Activated gamma-delta T cell (primary cell): ENCODE data around the gene H3-3A.
"Not testable (repeated sequence)": the region's sequence is repeated elsewhere in the genome, so short reads cannot be mapped to it uniquely, and the experiment has no call there.

Source experiments
- DNase-seq: peaks from one replicate; lab custom pipeline; 2025; lab: John Stamatoyannopoulos, UW

H3-3A gene

DNA sequence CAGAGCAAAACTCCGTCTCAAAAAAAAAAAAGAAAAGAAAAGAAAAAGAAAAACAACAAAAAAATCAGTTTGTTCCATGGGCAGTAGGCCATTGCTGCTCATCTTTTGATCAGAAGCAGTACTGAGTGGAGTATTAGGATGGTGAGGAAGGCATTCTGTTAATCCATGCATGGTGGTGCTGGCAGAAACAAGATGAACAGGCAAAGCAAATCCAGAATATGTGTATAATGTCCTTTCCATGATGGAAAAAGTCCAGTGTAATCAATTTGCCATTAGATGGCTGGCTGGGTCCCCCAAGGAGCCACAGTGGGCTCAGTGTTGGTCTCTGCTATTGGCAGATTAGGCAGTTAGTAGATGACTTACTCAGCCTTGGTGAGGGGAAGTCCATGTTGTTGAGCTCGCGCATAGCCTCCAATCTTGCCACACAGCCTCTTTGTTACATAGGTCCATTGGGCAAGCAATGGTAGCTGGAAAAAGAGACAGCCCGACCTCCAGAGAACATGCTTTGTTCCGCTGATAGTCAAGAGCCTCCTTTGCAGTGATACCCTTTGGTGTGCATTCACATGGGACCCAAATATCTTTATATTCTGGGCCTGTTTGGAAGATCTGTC, 23.3 kb downstream of the H3-3A start:
- no peak for DNase-seq

DNA sequence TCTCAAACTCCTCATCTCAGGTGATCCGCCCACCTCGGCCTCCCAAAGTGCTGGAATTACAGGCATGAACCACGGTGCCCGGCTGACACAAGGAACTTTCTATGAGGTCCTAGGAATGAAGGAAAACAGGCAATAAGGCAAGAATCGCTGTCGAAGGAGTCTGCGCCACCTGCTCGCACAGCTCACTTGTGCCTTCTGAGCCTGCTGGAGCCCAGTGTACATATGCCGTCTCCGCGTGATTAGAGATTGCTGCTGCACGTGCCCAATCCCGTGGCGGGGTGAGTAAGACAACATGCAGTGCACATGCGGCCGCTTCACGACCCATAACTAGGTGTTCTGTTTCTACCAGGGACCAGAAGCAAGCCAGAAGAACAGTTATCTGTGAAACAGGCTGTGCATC, 24.3 kb downstream of the H3-3A start:
- DNase-seq, result no peak

DNA sequence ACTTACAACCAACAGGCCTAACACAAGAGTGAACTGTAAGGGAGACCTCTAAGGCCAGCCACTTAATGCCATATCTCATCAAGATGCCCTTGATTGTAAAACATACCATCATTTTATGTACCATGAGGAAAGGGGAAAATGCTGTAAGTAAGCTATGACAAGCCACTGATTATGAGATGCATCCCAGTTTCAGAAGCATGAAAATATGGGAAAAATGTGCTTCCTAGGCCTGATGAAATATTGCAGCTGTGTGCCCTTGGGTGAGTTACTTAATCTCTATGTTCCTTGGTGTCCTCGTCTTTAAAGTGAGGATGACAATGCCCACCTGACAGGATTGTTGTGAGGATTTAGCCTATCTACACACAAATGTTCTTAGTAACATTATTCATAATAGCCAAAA, 28.9 kb downstream of the H3-3A start:
- DNase-seq, result no peak

DNA sequence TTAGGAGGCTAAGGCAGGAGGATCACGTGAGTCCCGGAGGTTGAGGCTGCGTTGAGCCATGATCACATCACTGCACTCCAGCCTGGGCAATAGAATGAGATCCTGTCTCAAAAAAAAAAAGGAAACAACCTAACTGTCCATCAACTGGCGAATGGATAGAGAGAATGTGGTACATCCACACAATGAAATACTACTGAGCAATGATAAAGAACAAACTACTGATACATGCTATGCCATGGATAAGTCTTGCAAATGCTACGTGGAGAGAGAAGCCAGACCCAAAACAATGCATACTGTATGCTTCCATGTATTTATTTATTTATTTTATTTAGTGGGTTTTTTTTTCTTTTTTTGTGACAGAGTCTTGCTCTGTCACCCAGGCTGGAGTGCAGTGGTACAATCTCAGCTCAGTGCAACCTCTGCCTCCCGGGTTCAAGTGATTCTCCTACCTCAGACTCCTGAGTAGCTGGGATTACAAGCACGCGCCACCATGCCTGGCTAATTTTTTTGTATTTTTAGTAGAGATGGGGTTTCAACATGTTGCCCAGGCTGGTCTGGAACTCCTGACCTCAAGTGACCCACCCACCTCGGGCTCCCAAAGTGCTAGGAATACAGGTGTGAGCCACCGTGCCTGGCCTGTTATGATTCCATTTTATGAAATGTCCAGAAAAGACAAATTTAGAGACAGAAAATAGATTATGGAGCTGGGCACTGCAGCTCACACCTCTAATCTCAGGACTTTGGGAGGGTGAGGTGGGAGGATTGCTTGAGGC, 29.7 kb downstream of the H3-3A start:
- not testable (repeated sequence) for DNase-seq

DNA sequence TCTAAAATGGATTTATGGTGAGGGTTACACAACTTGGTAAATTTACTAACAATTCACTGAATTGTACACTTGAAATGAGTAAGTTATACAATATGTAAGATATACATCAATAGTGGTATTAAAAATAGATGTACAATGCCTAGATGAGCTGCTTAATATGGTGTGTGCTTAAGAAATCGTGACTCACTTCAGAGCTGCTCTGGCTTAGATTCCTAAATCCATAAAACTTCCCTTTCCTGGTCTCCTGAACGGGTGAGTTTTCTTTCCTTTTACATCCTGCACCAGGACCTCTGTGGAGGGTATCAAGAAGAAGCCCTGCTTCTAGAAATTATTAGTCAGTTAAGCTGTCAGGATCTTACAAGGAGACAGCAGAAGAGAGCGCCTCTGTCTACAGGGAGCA, 30.4 kb downstream of the H3-3A start:
- no peak for DNase-seq

DNA sequence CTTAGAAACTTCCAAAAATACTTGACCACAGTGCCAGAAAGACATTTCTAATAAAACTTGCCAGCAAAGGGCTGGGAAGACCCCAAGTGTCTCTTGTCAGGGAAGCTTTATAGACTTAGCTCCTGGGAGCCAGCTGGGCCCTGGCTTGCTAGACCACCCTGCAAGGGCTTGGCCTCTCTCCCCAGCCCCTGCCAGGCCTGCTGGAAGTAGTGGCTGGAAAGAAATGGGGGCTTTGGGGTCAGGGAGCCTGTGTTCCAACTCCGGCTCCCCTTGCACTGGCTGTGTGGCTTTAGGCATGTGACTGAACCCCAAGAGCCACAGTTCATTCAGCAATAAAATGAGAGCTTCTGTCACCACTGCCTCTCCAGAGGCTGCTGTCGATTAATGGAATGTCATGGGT, 31.1 kb downstream of the H3-3A start:
- no peak for DNase-seq

DNA sequence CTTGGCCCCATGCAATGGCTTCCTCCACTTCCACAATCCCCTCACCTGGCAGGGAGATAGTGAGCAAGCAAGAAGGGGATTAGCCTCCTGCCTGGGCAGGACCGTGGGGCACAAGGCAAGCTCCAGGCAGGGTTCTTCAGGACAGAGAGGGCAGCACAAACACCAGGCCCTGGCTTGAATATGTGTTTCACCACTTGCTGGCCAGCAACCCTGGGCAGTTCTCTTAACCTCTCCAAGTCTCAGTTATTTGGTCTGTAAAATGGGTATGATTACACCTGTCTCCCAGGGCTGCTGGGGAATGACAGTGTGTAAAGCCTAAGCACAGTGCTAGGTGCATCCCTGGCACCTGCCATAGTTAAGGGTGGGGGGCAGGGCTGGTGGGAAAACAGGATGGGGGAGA, 31.9 kb downstream of the H3-3A start:
- DNase-seq, result no peak

DNA sequence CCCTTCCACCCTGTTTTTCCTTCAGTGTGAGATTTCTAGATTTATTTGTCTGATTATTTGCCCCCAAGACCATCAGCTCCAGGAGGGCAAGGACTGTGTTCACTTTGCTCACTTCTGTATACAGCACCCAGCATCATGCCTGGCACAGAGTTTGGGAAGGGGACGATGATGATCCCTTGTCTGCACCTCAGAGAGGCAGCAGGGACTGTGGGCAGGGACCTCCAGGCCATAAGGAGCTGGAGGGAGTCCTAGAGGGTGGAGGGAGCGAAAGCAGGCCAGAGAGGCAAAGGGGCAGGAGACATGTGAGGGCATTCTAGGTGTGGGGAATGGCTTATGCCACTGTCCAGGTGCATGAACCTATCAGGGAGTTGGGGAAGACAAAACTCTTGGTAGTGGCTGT, 32.8 kb downstream of the H3-3A start:
- DNase-seq, result no peak

DNA sequence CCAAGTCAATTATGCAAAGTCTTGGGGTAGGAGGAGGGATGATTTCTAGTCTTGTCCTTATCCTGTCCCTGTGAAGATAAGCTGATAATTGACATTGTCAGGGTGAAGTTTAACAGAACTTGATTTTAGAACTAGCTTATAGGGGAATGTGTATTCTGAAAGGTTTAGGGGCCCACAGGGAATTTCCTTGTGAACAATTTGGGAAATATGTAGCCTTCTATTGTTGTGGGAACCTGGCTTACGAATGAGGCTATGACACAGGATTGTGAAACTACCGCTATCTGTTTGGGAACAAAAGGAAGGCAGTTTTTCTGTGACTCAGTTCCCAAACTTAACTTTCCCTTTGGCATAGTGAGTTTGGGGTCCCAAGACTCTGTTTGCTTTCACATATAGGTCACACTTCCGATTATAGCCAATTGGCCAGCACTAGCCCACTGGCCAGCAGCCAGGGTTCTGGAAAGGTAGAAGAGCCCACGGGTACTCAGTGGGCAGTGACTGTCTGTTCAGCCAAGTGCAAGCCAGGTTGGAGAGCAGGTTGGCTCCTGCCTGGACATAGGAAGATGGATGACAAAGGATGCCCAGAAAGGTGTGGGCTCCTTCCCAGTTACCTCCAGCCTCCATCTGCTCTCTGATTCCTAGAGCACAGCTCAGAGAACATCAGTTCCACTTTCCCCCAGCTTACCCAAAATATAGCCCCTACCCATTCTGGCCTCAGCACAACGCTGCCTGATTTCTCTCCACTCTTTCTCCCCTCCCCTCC, 35.5 kb downstream of the H3-3A start:
- DNase-seq, result no peak

DNA sequence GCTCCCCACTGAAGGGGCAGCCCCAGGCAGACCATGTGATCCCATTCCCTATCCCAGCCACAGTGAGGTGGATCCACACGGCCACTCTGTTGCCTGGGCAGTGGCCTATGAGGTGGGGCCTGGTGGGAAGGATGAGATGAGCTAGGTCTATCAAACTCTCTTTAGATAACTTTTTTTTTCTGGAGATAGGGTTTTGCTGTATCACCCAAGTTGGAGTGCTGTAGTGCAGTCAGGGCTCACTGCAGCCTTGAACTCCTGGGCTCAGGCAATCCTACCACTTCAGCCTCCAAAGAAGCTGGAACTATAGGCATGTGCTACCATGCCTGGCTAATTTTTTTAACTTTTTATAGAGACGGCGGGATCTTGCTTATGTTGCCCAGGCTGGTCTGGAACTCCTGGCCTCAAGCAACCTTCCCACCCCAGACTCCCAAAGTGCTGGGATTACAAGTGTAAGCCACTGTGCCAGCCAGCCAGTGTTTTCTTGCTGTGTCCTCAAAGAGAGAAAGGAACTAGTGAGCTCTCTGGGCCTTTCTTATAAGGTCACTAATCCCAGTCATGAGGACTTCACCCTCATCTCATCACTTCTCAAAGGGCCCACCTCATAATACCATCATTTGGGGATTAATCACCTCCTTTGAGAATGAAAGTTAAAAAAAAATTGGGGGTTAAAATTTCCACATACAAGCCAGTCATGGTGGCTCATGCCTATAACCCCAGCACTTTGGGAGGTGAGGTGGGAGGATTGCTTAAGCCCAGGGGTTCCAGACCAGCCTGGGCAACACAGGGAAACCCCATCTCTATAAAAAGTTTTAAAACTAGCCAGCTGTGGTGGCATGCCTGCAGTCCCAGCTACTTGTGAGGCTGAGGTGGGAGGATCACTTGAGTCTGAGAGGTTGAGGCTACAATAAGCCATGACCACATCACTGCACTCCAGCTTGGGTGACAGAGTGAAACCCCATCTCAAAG, 36.6 kb downstream of the H3-3A start:
- no peak for DNase-seq

DNA sequence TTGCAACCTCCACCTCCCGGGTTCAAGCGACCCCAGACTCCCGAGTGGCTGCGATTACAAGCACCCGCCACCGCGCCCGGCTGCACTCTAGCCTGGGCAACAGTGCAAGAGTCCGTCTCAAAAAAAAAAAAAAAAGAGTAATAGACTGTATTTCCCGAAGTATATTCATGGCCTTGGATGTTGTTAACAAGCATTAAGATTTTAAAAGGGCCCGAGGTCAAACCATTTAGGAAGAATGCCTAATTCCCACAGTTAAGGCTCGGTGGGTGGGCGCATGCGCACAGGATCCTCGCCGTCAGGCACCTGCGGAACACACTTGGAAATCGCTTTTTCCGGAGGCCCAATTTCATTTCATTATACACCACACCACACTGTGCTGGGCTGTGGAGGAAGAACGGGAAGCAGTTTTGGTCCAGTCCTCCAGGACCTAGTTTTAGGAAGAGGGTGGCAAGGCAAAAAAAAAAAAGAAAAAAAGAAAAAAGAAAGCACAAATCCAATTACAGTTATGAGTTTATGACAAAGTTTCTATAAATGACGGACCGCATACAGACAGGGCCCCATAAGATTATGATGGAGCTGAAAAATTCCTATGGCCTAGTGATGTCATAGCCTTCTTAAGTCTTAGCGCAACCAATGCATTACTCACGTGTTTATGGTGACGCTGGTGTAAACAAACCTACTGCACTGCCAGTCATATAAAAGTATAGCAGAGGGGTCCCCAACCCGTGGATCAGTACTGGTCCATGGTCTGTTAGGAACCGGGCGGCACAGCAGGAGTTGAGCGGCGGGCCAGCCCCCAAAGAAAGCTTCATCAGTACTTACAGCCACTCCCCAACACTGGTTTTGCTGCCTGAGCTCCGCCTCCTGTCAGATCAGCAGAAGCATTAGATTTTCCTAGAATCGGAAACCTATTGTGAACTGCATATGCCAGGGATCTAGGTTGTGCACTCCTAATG, 38.2 kb downstream of the H3-3A start:
- DNase-seq, result no peak

DNA sequence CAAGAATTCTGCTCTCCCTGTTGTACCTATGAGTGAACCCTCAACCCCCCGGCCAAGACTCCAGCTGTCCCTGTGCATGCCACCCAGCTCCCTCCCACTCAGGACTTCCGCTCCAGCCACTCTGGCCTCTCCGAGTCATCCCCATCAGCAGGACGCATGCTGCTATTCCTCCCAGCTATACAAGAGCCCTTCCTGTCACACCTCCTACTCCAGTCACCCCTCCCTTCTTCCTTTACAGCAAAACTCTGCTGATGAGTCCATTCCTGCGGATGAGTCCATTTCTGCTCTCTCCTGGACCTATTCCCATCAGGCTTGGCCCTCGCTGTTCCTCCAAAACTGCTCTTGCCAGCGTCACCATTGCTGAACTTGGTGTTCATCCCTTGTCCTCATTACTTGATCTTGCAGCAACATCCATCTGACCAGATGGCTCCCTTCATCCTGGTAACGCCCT, 42.2 kb downstream of the H3-3A start:
- no peak for DNase-seq

DNA sequence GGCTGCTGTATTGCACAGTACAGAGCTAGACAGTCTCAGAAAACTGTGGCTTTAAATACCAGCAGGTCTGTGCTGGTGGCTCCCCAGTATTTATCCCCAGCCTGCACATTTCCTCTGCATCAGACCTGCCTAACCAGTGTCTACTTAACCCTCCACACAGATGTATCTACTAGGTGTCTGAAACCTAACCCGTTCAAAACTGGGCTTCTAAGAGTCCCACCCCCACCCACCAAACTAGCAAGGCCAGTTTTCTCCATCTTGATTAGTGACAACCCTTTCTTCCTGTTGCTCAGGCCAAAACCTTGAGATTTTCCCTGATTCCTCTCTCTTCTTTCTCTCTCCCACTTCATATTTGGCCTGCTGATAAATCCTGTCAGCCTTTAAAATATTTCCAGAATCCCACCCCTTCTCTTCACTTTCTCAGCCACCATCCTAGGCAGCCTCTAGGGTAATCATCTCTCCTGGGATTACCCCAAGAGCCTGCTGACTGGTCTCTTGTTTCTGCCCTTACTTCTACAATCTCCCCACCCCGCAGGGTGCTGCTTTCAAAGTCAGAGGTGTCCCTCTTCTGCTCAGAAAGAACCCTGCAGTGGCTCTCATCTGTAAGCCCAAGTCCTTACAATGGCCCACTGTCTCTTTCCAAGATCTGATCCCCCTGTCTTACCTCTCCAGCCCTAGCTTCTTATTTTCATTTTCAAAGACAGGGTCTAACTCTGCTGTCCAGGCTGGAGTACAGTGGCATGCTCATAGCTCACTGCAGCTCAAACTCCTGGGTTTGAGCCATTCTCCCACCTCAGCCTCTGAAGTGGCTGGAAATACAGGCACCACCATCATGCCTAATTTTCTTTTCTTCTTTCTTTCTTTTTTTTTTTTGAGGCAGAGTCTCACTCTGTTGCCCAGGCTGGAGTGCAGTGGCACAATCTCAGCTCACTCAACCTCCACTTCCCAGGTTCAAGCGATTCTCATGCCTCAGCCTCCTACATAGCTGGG, 45.2 kb downstream of the H3-3A start:
- DNase-seq, result no peak

DNA sequence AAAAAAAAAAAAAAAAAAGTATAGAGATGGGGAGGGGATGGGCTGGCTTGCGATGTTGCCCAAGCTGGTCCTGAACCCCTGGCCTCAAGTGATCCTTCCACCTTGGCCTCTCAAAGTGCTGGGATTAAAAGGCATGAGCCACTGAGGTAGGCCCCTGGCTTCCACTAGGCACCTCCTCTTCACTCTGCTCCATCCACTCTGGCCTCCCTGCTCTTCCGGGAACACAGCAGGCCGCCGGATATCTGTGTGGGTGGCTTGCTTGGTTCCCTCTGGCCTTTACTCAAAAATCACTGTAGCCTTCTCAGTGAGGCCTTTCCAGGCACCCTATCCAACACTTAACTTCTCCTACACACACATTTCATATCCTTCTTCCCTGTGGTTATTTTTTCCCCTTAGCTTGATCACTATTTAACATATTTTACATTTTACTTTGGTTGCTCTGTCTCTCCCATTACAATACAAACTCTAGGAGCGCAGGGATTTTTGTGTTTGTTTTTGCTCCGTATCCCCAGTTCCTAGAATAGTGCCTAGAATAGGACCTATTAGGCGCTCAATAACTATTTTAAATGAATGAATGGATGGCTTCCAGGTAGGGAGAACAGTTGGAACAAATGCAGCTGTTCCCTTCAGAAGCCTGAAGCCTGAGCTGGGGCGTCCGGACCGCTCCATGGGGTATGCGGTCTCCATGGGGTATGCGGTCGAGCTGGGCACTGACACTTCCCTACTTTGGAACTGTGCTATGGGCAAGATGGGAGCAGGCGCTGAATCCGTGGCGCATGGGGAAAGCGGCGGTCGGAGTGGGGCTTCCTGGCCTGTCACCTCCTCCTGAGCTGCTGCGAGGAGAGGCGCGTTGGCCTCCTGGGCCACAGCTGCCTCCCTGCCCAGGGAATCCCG, 46.7 kb downstream of the H3-3A start:
- DNase-seq, result no peak

DNA sequence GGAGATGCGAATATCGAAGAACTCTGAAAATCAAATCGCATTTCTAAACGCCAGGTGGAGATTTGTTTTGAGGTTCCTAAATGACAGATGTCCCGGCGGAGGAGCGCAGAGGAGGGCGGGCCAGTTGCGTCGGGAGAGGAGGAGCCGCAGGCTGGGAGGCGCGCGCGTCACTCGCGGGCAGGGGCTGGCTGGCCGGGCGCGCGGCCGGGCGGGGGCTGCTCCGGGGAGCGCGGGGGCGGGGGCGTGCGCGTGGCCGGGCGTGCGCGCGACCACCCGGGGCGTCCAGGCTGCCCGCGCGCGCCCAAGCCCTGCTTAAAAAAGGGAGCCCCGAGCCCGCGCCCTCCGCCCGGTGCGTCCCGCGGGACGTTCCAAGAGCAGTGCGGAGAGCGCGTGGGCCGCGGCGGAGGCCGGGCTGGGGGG, 47.3 kb downstream of the H3-3A start:
- peak; percentile 66 for DNase-seq

DNA sequence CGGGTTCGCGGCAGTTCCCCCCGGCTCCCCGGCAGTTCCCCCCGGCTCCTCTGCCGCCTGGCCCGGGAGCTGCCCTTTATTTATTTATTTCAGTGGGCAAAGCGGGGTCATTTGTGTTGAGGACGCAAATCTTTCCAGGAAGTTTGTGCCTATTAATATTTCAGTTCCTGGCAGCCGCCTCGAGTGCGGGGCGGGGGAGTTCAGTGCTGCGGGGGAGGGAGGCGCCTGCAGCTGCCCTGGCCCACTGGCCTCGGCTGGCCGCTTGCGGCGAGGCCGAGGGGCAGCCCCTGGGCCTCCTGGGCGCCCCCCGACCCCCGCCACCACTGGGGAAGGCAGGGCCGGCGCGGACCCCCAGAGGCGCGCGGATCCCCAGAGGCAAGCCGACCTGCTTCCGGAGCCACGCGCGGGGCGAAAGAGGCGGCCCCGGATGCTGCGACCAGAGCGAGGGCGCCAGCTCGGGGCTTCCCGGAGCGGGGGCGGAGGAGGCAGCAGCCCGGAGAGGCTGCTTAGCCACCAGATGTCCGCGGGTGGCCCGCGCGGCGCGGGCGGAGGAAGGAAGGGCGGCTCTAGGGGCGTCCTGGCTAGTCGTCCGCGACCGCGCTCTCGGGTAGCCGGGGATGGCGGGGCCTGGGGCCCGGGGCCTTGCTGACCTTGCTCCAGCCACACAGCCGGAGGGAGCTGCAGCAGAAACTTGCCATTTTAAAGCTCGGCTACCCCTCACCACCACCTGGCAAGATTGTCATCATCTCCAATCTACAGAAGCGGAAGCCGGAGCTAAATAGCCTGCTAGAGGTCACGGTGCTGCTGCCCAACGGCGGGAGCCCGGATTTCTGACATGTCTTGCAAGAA, 48.0 kb downstream of the H3-3A start:
- DNase-seq, result peak; percentile 54
